ENCODE data around the gene MYH9.

MYH9 gene

GRCh38 chr22:36358533-36359469, 29.0 kb downstream of the MYH9 start:
- H3K9ac ChIP-seq (ENCODE audit: low read length), result no peak overlapping the region
- no peak overlapping the region for H3K18ac ChIP-seq (ENCODE audit: low read length)
- no peaks in the 10 kb centered on the region for H3K27me3 ChIP-seq (ENCODE audit: insufficient read depth, low read length, poor library complexity)
- no peak for DNase-seq
- WGBS (ENCODE audit: extremely low coverage, insufficient coverage, low lambda C conversion rate), result no CpG with 5 or more reads among the region's 9 CpGs
- H3K4ac ChIP-seq (ENCODE audit: low read depth, low read length), result no peak overlapping the region
- no peak overlapping the region for H3K4me3 ChIP-seq (ENCODE audit: low read length)
- peaks cover 21% of the 10 kb centered on the region for H3K4me1 ChIP-seq (ENCODE audit: control insufficient read depth, low read depth, low read length)
- H2AK5ac ChIP-seq (ENCODE audit: low read length), result no peak overlapping the region
- H4K8ac ChIP-seq (ENCODE audit: low read depth, low read length), result no peak overlapping the region
- no peak overlapping the region for H2BK5ac ChIP-seq (ENCODE audit: low read length)
- H2BK120ac ChIP-seq (ENCODE audit: low read depth, low read length), result no peak overlapping the region
- H3K23ac ChIP-seq (ENCODE audit: low read length), result no peak overlapping the region
- no peaks in the 10 kb centered on the region for H3K36me3 ChIP-seq (ENCODE audit: control insufficient read depth, insufficient read depth, low read length)
- peaks cover 90% of the 10 kb centered on the region for H3K79me2 ChIP-seq (ENCODE audit: control insufficient read depth, insufficient read depth, low read length)
- no peak overlapping the region for H4K5ac ChIP-seq (ENCODE audit: low read length)
- H2BK15ac ChIP-seq (replicated peaks; ENCODE audit: low read depth), result no peak overlapping the region
- no peak overlapping the region for H3K4me2 ChIP-seq (ENCODE audit: low read length)
- H3K27ac ChIP-seq (ENCODE audit: low read depth, low read length), result no peak overlapping the region
- no peak overlapping the region for H3K56ac ChIP-seq (ENCODE audit: low read length)
- peaks cover 26% of the 10 kb centered on the region for H3K79me1 ChIP-seq (ENCODE audit: low read length)

- Histone ChIP-seq H2BK120ac (ENCODE audit: low read depth, low read length) (no peak overlapping the region), H4K5ac (ENCODE audit: low read length) (no peak overlapping the region), H2AK5ac (ENCODE audit: low read length) (no peak overlapping the region), H3K36me3 (ENCODE audit: control insufficient read depth, insufficient read depth, low read length) (no peaks in the 10 kb centered on the region), H3K4ac (ENCODE audit: low read depth, low read length) (no peak overlapping the region), H3K4me3 (ENCODE audit: low read length) (no peak overlapping the region), H3K56ac (ENCODE audit: low read length) (peak overlapping the region; percentile 22), H3K4me2 (ENCODE audit: low read length) (no peak overlapping the region), H4K8ac (ENCODE audit: low read depth, low read length) (no peak overlapping the region), H2BK5ac (ENCODE audit: low read length) (no peak overlapping the region), H3K27me3 (ENCODE audit: insufficient read depth, low read length, poor library complexity) (no peaks in the 10 kb centered on the region), H3K9ac (ENCODE audit: low read length) (no peak overlapping the region), H2BK15ac (replicated peaks; ENCODE audit: low read depth) (no peak overlapping the region), H3K79me2 (ENCODE audit: control insufficient read depth, insufficient read depth, low read length) (peaks cover 90% of the 10 kb centered on the region), H3K23ac (ENCODE audit: low read length) (no peak overlapping the region), H3K4me1 (ENCODE audit: control insufficient read depth, low read depth, low read length) (peaks cover 20% of the 10 kb centered on the region), H3K18ac (ENCODE audit: low read length) (no peak overlapping the region), H3K79me1 (ENCODE audit: low read length) (peaks cover 20% of the 10 kb centered on the region), H3K27ac (ENCODE audit: low read depth, low read length) (no peak overlapping the region)
- DNase-seq, result no peak
- WGBS (ENCODE audit: extremely low coverage, insufficient coverage, low lambda C conversion rate), result no CpG with 5 or more reads among the region's 25 CpGs
These were observed 30.8 kb downstream of the MYH9 start for GRCh38 chr22:36356708-36357624.

- Histone ChIP-seq H3K23ac (ENCODE audit: low read length) (no peak overlapping the region), H3K4me1 (ENCODE audit: control insufficient read depth, low read depth, low read length) (peaks cover 20% of the 10 kb centered on the region), H3K56ac (ENCODE audit: low read length) (no peak overlapping the region), H3K27ac (ENCODE audit: low read depth, low read length) (no peak overlapping the region), H3K4me2 (ENCODE audit: low read length) (no peak overlapping the region), H3K36me3 (ENCODE audit: control insufficient read depth, insufficient read depth, low read length) (no peaks in the 10 kb centered on the region), H3K79me1 (ENCODE audit: low read length) (peaks cover 22% of the 10 kb centered on the region), H4K5ac (ENCODE audit: low read length) (no peak overlapping the region), H3K4me3 (ENCODE audit: low read length) (no peak overlapping the region), H2BK5ac (ENCODE audit: low read length) (no peak overlapping the region), H4K8ac (ENCODE audit: low read depth, low read length) (no peak overlapping the region), H3K18ac (ENCODE audit: low read length) (no peak overlapping the region), H3K79me2 (ENCODE audit: control insufficient read depth, insufficient read depth, low read length) (peaks cover 92% of the 10 kb centered on the region), H3K4ac (ENCODE audit: low read depth, low read length) (no peak overlapping the region), H2AK5ac (ENCODE audit: low read length) (no peak overlapping the region), H3K27me3 (ENCODE audit: insufficient read depth, low read length, poor library complexity) (no peaks in the 10 kb centered on the region), H2BK120ac (ENCODE audit: low read depth, low read length) (no peak overlapping the region), H2BK15ac (replicated peaks; ENCODE audit: low read depth) (no peak overlapping the region), H3K9ac (ENCODE audit: low read length) (no peak overlapping the region)
- no CpG with 5 or more reads among the region's 6 CpGs for WGBS (ENCODE audit: extremely low coverage, insufficient coverage, low lambda C conversion rate)
- no peak for DNase-seq
These were observed 31.9 kb downstream of the MYH9 start for GRCh38 chr22:36355894-36356293.

- peaks cover 18% of the 10 kb centered on the region for H3K4me1 ChIP-seq (ENCODE audit: control insufficient read depth, low read depth, low read length)
- peak overlapping the region; percentile 24 for H3K9ac ChIP-seq (ENCODE audit: low read length)
- H3K36me3 ChIP-seq (ENCODE audit: control insufficient read depth, insufficient read depth, low read length), result no peaks in the 10 kb centered on the region
- H3K4ac ChIP-seq (ENCODE audit: low read depth, low read length), result no peak overlapping the region
- peak overlapping the region; percentile 3 for H3K23ac ChIP-seq (ENCODE audit: low read length)
- H4K5ac ChIP-seq (ENCODE audit: low read length), result no peak overlapping the region
- no peak for DNase-seq
- H3K18ac ChIP-seq (ENCODE audit: low read length), result no peak overlapping the region
- no peak overlapping the region for H2BK15ac ChIP-seq (replicated peaks; ENCODE audit: low read depth)
- H3K4me2 ChIP-seq (ENCODE audit: low read length), result no peak overlapping the region
- H4K8ac ChIP-seq (ENCODE audit: low read depth, low read length), result no peak overlapping the region
- no peaks in the 10 kb centered on the region for H3K27me3 ChIP-seq (ENCODE audit: insufficient read depth, low read length, poor library complexity)
- H3K79me2 ChIP-seq (ENCODE audit: control insufficient read depth, insufficient read depth, low read length), result peaks cover 93% of the 10 kb centered on the region
- H2BK120ac ChIP-seq (ENCODE audit: low read depth, low read length), result no peak overlapping the region
- WGBS (ENCODE audit: extremely low coverage, insufficient coverage, low lambda C conversion rate), result no CpG with 5 or more reads among the region's 6 CpGs
- peak overlapping the region; percentile 37 for H3K56ac ChIP-seq (ENCODE audit: low read length)
- H2AK5ac ChIP-seq (ENCODE audit: low read length), result no peak overlapping the region
- H3K27ac ChIP-seq (ENCODE audit: low read depth, low read length), result no peak overlapping the region
- H3K4me3 ChIP-seq (ENCODE audit: low read length), result no peak overlapping the region
- peaks cover 19% of the 10 kb centered on the region for H3K79me1 ChIP-seq (ENCODE audit: low read length)
- H2BK5ac ChIP-seq (ENCODE audit: low read length), result no peak overlapping the region
These were observed 32.4 kb downstream of the MYH9 start for GRCh38 chr22:36355362-36355761.

GRCh38 chr22:36352803-36353507, 34.8 kb downstream of the MYH9 start:
- Histone ChIP-seq H3K36me3 (ENCODE audit: control insufficient read depth, insufficient read depth, low read length) (no peaks in the 10 kb centered on the region), H3K27ac (ENCODE audit: low read depth, low read length) (no peak overlapping the region), H3K4ac (ENCODE audit: low read depth, low read length) (no peak overlapping the region), H3K4me2 (ENCODE audit: low read length) (no peak overlapping the region), H3K18ac (ENCODE audit: low read length) (no peak overlapping the region), H4K8ac (ENCODE audit: low read depth, low read length) (no peak overlapping the region), H2AK5ac (ENCODE audit: low read length) (no peak overlapping the region), H3K79me1 (ENCODE audit: low read length) (peaks cover 18% of the 10 kb centered on the region), H2BK15ac (replicated peaks; ENCODE audit: low read depth) (no peak overlapping the region), H3K79me2 (ENCODE audit: control insufficient read depth, insufficient read depth, low read length) (peaks cover 87% of the 10 kb centered on the region), H3K4me1 (ENCODE audit: control insufficient read depth, low read depth, low read length) (peaks cover 11% of the 10 kb centered on the region), H3K27me3 (ENCODE audit: insufficient read depth, low read length, poor library complexity) (no peaks in the 10 kb centered on the region), H4K5ac (ENCODE audit: low read length) (no peak overlapping the region), H3K56ac (ENCODE audit: low read length) (peak overlapping the region; percentile 26), H3K9ac (ENCODE audit: low read length) (no peak overlapping the region), H2BK5ac (ENCODE audit: low read length) (no peak overlapping the region), H3K4me3 (ENCODE audit: low read length) (no peak overlapping the region), H2BK120ac (ENCODE audit: low read depth, low read length) (no peak overlapping the region), H3K23ac (ENCODE audit: low read length) (no peak overlapping the region)
- DNase-seq, result no peak
- WGBS (ENCODE audit: extremely low coverage, insufficient coverage, low lambda C conversion rate), result no CpG with 5 or more reads among the region's 16 CpGs
